Measurements from ENCODE around the gene GUCY1B1.

GUCY1B1 gene

GRCh38 chr4:155758481-155759371, at the start of gene GUCY1B1:
Gene GUCY1B1, plus strand, starts transcription at chr4:155759021. Its CDS starts 120 bp downstream, at chr4:155759141.
- DNase-seq (ENCODE audit: insufficient read length, low spot score) (peak; percentile 77), FAIRE-seq (peak; percentile 92)

DNA sequence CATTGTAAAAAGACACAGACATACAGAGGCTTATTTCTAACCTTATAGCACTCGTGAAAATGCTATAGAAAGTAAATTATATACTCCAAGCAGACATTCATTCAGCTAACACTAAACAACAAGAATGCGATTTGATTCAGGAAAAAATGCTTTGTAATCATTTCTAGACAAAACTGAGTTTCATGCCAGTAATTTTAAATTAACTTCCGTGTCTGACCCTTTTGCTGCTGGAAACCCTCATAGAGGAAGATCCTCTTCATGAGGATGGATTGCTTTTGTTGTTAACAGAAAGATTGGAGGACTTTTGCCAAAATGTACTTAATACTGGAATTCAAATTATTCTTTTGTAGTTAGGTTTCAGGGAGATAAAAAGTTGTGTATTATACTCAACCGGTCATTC, 48.9 kb upstream of the GUCY1B1 start:
- no peak for DNase-seq (ENCODE audit: insufficient read length, low spot score)
- no peak for FAIRE-seq

- no peak for FAIRE-seq
- DNase-seq (ENCODE audit: insufficient read length, low spot score) = no peak
Measured at GRCh38 chr4:155711556-155711955, 47.3 kb upstream of the GUCY1B1 start.

DNA sequence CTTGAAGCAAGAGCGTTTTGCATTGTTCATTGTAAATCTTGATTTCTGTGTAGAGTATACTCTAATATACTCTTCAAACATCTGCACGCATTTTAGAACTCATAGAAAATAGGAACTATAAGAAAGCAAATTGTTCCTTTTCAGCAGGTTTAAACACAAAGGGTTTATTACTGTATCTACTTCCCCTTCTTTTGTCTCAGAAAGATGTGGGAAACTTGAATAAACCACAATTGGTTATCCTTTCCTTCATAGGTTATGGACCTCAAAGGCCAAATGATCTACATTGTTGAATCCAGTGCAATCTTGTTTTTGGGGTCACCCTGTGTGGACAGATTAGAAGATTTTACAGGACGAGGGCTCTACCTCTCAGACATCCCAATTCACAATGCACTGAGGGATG, 46.0 kb upstream of the GUCY1B1 start:
- FAIRE-seq (no peak), DNase-seq (ENCODE audit: insufficient read length, low spot score) (no peak)

DNA sequence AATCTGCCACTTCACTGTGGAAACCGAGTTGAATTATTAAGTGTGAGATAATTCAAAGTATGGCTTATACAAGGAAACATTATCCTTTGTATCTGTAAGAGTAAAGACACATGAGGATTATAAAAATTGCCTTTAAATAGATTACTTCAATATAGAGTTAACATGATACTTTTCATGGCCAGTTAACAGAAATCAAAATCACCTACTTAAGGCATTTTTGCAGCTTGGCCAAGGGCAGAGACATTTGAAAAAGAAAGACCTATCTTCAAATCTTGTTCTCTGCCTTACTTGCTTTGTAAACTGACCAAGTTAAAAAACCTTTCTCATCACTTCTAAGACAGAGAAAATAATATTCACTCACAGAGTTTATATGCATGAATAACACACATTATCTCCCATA, 44.9 kb upstream of the GUCY1B1 start:
- no peak for DNase-seq (ENCODE audit: insufficient read length, low spot score)
- FAIRE-seq = no peak

GRCh38 chr4:155722336-155722735, 36.5 kb upstream of the GUCY1B1 start:
- FAIRE-seq = no peak
- no peak for DNase-seq (ENCODE audit: insufficient read length, low spot score)

DNA sequence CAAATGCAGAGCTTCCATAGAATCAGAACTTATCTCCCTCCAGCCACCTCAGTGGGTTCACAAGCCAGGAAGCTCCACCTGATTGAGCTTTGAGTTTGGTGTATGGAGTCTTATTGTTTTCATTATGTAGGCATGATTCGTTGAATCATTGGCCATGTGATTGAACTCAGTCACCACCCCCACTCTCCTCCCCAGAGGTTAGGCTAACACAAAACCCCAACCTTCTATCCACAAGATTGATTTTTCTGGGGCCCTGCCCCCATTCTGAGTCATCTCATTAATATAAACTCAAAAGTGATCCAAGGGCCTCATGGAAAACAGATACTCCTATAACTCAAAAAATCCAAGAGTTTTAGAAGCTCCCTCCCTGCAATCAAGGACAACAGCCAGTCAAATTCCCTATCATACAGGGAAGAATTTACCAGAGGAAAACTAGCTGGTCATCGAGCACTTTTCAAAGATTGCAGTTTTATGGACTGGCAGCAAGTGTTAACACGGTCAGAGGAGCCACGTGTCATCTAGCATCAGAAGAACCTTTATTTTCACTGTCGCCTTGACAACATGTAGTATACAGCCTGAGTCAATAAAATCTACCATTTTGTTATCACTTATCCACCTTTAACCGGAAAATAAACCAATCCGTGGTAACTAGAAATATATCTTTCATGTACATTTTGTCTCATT, 35.9 kb upstream of the GUCY1B1 start:
- no peak for FAIRE-seq
- no peak for DNase-seq (ENCODE audit: insufficient read length, low spot score)

GRCh38 chr4:155724731-155725130, 34.1 kb upstream of the GUCY1B1 start:
- FAIRE-seq = no peak
- no peak for DNase-seq (ENCODE audit: insufficient read length, low spot score)

GRCh38 chr4:155734065-155734464, 24.8 kb upstream of the GUCY1B1 start:
- FAIRE-seq = no peak
- DNase-seq (ENCODE audit: insufficient read length, low spot score) = no peak

- no peak for DNase-seq (ENCODE audit: insufficient read length, low spot score)
- FAIRE-seq = no peak
Measured at GRCh38 chr4:155734951-155735350, 23.9 kb upstream of the GUCY1B1 start.

DNA sequence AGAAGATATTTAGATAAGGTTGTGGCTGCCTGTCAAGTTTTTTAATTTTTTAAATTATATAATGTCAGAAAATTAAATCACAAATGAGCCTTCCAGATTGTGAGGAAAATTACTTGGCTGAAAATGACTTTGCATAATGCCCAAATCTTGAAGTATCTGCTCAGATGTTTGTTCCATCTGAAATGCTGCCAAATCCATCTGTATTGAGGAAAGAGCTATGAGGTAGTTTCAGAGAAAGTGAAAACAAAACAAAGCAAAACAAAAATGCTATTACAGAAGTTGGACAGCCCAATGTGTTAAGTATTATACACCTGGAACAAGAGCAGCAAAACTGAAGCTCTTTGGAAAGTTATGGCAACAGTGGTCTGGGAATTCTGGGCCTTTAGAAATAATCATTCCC, 23.3 kb upstream of the GUCY1B1 start:
- DNase-seq (ENCODE audit: insufficient read length, low spot score) (no peak), FAIRE-seq (no peak)

DNA sequence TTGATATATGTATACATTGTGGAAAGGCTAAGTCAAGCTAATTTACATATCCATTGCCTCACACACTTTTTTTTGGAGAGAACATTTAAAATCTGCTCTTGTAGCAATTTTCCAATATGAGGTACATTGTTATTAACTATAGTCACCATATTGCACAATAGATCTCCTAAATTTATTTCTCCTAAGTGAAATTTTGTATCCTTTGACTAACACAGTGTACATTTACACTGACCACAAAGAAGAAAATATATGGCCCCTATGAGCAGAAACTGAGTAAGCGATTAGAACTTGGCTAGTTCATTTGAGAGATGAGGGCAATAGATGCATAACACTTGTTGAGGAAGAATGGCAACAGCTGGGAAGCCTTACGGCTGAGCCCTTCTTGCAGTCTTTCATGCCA, 20.3 kb upstream of the GUCY1B1 start:
- no peak for DNase-seq (ENCODE audit: insufficient read length, low spot score)
- FAIRE-seq = no peak

GRCh38 chr4:155741546-155741945, 17.3 kb upstream of the GUCY1B1 start:
- no peak for FAIRE-seq
- DNase-seq (ENCODE audit: insufficient read length, low spot score) = no peak

GRCh38 chr4:155742310-155743015, 16.4 kb upstream of the GUCY1B1 start:
- DNase-seq (ENCODE audit: insufficient read length, low spot score) = no peak
- FAIRE-seq = no peak

- FAIRE-seq = no peak
Measured at GRCh38 chr4:155745984-155746383, 12.8 kb upstream of the GUCY1B1 start.

GRCh38 chr4:155748039-155748438, 10.8 kb upstream of the GUCY1B1 start:
- DNase-seq (ENCODE audit: insufficient read length, low spot score) (no peak), FAIRE-seq (no peak)

More at GRCh38 chr4:155745984-155746383, 12.8 kb upstream of the GUCY1B1 start:
- no peak for DNase-seq (ENCODE audit: insufficient read length, low spot score)

DNA sequence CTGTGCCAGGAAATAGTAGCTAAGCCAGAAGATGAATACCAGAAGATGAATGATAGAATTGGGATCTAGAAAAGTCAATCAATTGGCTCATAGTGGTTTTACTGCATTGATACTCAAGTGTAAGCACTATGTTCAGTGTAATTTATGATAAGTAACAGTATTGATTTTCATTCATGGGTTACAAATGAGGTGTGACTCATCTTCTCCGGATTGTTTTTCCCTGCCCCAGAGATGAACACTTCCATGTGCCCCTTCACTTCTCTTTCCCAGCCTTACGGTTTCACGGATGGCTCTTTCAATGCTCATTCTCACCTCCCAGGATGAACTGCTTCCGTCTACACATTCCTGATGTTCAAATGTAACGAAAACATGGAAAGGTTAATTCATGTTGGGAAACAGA, 9.8 kb upstream of the GUCY1B1 start:
- no peak for FAIRE-seq
- DNase-seq (ENCODE audit: insufficient read length, low spot score) = no peak

DNA sequence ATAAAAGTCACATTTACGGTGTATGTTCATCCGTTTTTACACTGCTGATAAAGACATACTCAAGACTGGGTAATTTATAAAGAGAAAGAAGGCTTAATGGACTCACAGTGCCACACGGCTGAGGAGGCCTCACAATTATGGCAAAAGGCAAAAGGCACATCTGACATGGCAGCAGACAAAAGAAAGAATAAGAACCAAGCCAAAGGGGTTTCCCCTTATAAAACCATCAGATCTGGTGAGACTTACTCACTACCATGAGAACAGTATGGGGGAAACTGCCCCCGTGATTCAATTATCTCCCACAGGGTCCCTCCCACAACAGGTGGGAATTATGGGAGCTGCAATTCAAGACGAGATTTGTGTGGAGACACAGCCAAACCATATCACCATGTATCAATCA, 7.3 kb upstream of the GUCY1B1 start:
- FAIRE-seq = no peak
- no peak for DNase-seq (ENCODE audit: insufficient read length, low spot score)

DNA sequence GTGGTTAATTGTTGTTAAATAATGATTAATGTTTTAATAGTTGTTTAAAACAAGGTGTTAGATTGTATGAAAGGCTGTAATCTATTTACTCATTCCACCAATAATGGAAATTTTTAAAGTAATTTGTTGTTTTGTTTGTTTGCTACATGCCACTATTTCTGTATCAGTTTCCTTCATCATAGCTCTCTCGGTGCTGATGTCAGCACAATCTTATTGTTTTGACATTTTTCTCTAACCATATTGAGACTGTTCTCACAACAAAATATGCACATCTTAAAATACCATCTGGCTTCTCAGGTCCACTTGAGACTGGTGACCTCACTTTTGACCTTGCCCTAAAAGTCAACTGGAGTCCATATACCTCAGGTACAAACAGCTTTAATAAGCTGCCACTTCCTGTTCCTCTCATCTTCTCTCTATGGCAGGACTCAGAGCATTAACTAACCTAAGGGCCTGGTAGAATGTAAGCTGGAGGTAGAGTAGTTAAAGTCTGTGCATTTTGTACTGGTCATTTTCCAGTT, 1.0 kb upstream of the GUCY1B1 start:
- FAIRE-seq = no peak
- no peak for DNase-seq (ENCODE audit: insufficient read length, low spot score)

DNA sequence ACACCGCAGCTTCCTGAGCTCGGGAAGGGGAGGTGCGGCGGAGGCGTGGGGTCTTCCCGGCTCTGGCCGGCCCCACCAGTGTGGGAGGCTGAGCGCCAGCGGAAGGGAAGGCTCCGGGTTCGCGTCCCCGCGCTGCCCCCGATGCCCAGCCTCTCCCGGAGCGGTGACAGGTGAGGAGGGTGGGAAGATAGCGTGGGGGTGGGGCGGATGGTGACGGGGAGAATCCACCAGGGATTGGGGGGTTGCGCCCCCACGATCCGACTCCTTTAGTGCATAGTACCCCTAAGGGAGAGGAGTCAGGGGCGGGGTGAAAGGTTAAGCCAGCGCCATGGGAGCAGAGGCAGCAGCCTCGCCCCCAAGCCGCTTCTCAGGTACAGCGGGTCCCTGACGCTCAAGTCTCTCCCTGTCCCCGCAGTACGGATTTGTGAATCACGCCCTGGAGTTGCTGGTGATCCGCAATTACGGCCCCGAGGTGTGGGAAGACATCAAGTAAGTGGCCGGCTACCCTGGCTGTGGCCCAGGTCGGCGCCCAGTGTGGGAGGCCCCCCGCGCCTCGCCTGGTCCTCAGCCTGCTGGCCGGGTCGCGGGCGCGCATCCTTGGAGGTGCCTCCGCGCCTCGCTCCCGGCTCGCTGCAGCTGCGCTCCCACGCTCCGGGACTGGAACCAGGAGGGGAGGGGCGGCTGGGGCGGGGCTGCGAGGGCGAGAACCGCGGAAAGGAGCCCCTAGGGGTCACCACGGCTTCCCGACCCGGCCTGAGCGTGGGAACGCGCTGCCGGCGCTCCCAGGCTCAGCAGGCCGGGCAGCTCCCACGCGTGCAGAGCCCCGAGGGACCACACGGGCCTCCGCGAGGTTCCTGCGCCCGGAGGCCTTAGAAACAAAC, 791 bp downstream of the GUCY1B1 start:
- DNase-seq (ENCODE audit: insufficient read length, low spot score) = peak; percentile 13
- FAIRE-seq = no peak

Measured in GM19239 (cell line).